HEK293T (cell line): ENCODE data around the gene RPE65.

Source experiments
- CTCF ChIA-PET: fragments of 350-600 bp; formaldehyde crosslinking; extraction: SDS; loops from one replicate; lab custom pipeline; 2021; ENCODE audit warnings: antibody characterized with exemption, inconsistent platforms; lab: Yijun Ruan, JAX
- POLR2A ChIA-PET: fragments of 350-600 bp; formaldehyde crosslinking; extraction: SDS; loops from one replicate; lab custom pipeline; 2020; ENCODE audit warnings: antibody characterized with exemption, inconsistent platforms; lab: Yijun Ruan, JAX
- DNase-seq: peaks from one replicate; pipeline ENCODE4 v3.0.0; 2012; ENCODE audit warnings: mixed read lengths; ENCODE audit errors: extremely low spot score
- ARNT ChIP-seq: fragments of 450-650 bp; IDR thresholded peaks from 2 replicates; pipeline ENCODE4 v1.6.1; 2017; ENCODE audit warnings: mild to moderate bottlenecking
- BHLHE40 ChIP-seq: fragments of 450-650 bp; IDR thresholded peaks from 2 replicates; pipeline ENCODE4 v1.6.1; 2016; ENCODE audit warnings: mild to moderate bottlenecking, moderate library complexity, borderline replicate concordance
- CTBP1 ChIP-seq: fragments of 450-650 bp; IDR thresholded peaks from 2 replicates; pipeline ENCODE4 v1.6.1; 2016; ENCODE audit warnings: borderline replicate concordance
- ELF4 ChIP-seq: fragments of 450-650 bp; IDR thresholded peaks from 2 replicates; pipeline ENCODE4 v1.6.1; 2017; ENCODE audit warnings: antibody characterized with exemption
- FOXA1 ChIP-seq: fragments of 450-650 bp; IDR thresholded peaks from 2 replicates; pipeline ENCODE4 v1.6.1; 2016; ENCODE audit warnings: mild to moderate bottlenecking
- FOXK2 ChIP-seq: fragments of 450-650 bp; IDR thresholded peaks from 2 replicates; pipeline ENCODE4 v1.6.1; 2016; ENCODE audit warnings: mild to moderate bottlenecking
- FOXM1 ChIP-seq: fragments of 450-650 bp; IDR thresholded peaks from 2 replicates; pipeline ENCODE4 v1.6.1; 2017; ENCODE audit warnings: mild to moderate bottlenecking, borderline replicate concordance
- HDGF ChIP-seq: fragments of 450-650 bp; IDR thresholded peaks from 2 replicates; pipeline ENCODE4 v1.6.1; 2017; ENCODE audit warnings: antibody characterized with exemption, borderline replicate concordance
- L3MBTL2 ChIP-seq: fragments of 450-650 bp; conservative IDR thresholded peaks from 2 replicates; pipeline ENCODE4 v1.6.1; 2016; ENCODE audit warnings: mild to moderate bottlenecking
- LEF1 ChIP-seq: fragments of 450-650 bp; IDR thresholded peaks from 2 replicates; pipeline ENCODE4 v1.6.1; 2017; ENCODE audit warnings: mild to moderate bottlenecking, borderline replicate concordance
- NFRKB ChIP-seq: fragments of 450-650 bp; IDR thresholded peaks from 2 replicates; pipeline ENCODE4 v1.6.1; 2016; ENCODE audit warnings: mild to moderate bottlenecking, moderate library complexity
- SP1 ChIP-seq: fragments of 450-650 bp; IDR thresholded peaks from 2 replicates; pipeline ENCODE4 v1.6.1; 2017
- SUZ12 ChIP-seq: fragments of 450-650 bp; IDR thresholded peaks from 2 replicates; pipeline ENCODE4 v1.6.1; 2016; ENCODE audit warnings: mild to moderate bottlenecking
- TARDBP ChIP-seq: fragments of 450-650 bp; IDR thresholded peaks from 2 replicates; pipeline ENCODE4 v1.6.1; 2016
- ZNF384 ChIP-seq: fragments of 450-650 bp; IDR thresholded peaks from 2 replicates; pipeline ENCODE4 v1.6.1; 2016
- TF ChIP-seq, protein P1 (sequence below): fragments of 450-650 bp; IDR thresholded peaks from 2 replicates; pipeline ENCODE4 v1.6.1; 2016

The RPE65 gene

DNA sequence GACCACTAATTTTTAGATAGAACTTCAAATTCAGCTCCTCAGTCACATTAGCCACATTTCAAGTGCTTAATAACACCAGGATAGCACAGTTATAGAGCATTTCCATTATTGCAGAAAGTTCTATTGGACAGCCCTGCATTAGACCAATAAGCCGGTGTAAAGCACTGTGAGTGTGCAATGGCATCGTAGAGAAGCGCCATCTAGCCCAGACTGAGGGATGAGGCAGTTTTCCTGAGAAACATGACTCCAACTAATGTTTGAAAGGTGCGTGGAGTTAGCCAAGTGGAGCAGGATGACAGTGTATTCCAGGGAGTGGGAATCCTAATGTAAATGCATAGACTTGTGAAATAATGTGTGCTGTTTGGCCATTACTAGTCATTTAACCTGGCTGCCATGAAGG, 7.7 kb downstream of the RPE65 start:
- DNase-seq = peak; percentile 20
- TF ChIP-seq NFRKB (no peak), ARNT (no peak), BHLHE40 (no peak), CTBP1 (no peak), FOXA1 (no peak), FOXM1 (no peak), LEF1 (no peak), L3MBTL2 (no peak), ELF4 (no peak), ZNF384 (no peak), FOXK2 (no peak), SP1 (no peak), SUZ12 (no peak), TARDBP (no peak), HDGF (no peak)
- TF ChIP-seq, protein P1, sequence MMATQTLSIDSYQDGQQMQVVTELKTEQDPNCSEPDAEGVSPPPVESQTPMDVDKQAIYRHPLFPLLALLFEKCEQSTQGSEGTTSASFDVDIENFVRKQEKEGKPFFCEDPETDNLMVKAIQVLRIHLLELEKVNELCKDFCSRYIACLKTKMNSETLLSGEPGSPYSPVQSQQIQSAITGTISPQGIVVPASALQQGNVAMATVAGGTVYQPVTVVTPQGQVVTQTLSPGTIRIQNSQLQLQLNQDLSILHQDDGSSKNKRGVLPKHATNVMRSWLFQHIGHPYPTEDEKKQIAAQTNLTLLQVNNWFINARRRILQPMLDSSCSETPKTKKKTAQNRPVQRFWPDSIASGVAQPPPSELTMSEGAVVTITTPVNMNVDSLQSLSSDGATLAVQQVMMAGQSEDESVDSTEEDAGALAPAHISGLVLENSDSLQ = no peak
- CTCF ChIA-PET = interaction anchor here (0.9 to 1.3 kb wide), 3 partner anchors 9 to 322 kb away, joined by 3 to 5 read pairs (median 3); no protein-coding TSS in a partner anchor
- POLR2A ChIA-PET = interaction anchor here (1.2 kb wide), 1 partner anchor 210 kb away, joined by 5 read pairs; the partner anchor contains the start of gene WLS

DNA sequence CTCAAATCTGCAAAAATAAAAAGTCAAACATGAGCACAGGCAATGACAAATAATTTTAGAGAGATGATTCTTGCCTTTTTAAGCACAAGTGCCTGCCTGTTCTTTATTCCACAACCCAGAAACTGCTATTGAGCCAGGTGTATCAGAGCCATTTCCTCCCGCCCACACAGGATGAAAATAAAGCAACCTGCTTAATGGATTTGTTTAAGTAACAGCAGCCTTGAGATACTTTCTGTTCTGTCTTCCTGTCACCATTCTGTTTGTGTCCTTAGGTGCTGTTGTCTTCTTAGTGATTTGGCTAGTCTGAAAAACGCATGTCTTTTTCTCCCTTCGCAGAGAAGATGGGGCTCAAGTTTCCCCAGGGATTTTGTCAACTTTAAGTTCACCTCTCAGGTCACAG, 11.4 kb downstream of the RPE65 start:
- no peak for DNase-seq
- ChIA-PET POLR2A (no interaction called here), CTCF (interaction anchor here (1.0 kb wide), 1 partner anchor 92 kb away, joined by 4 read pairs; no protein-coding TSS in a partner anchor)
- TF ChIP-seq TARDBP = no peak

DNA sequence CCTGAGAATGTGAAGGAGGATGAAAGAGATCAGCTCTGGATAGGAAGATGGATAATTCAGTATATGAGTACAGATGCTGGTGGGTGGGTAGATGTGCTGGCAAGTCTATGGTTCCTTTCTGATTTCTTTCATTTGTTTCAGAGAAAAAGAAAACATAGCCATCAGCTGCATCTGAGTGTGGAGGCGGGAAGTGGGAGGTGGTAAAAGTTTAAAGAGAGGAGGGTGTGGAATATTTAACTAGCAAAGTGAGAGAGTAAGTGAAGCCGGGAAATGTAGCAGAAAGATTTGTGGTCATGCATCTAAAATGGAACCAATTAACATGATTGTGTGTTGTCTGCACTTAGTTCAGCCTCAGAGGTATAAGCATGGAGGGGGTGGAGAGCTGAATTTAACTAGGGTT, 16.4 kb downstream of the RPE65 start:
- ChIA-PET POLR2A (no interaction called here), CTCF (interaction anchor here (0.5 kb wide), 1 partner anchor 9 kb away, joined by 3 read pairs; no protein-coding TSS in a partner anchor)
- DNase-seq = no peak
- TF ChIP-seq ARNT = no peak
- no peak for TF ChIP-seq CTBP1
- TF ChIP-seq LEF1 = no peak
- TF ChIP-seq L3MBTL2 = no peak
- TF ChIP-seq ZNF384 = no peak

DNA sequence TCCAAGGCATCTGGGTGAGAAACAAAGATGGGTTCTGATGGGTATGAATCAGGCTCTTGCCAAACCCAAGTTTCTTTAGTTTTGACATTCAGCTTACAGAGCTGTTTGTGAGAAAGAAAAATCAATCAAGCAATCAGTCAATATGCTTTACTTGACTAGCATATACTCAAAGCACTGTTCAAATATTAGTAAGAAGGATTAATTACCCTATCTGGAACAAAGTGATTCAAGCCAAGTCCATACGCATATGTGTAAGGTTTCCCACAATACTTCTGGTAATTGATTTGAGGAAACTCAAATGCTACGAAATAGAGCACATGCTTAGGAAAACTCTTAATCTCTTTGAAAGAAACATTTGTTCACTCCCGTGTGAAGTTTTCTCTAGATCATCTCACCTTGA, 18.7 kb downstream of the RPE65 start:
- CTCF ChIA-PET = no interaction called here

GRCh38 chr1:68429233-68429808, 20.4 kb downstream of the RPE65 start:
- TF ChIP-seq ELF4 (no peak), L3MBTL2 (no peak), SUZ12 (no peak), FOXK2 (no peak), ZNF384 (no peak), FOXM1 (no peak), SP1 (no peak), NFRKB (no peak), FOXA1 (no peak), HDGF (no peak), ARNT (no peak), TARDBP (no peak), CTBP1 (no peak), LEF1 (no peak), BHLHE40 (no peak)
- TF ChIP-seq, protein P1 = no peak
- no peak for DNase-seq
- CTCF ChIA-PET = no interaction called here
- POLR2A ChIA-PET = no interaction called here

More for the DNA sequence above, 18.7 kb downstream of the RPE65 start:
- DNase-seq = no peak
- no peak for TF ChIP-seq L3MBTL2
- TF ChIP-seq FOXA1 = no peak
- no peak for TF ChIP-seq HDGF
- no peak for TF ChIP-seq BHLHE40
- POLR2A ChIA-PET = no interaction called here

GRCh38 chr1:68426594-68426993, 23.2 kb downstream of the RPE65 start:
- no peak for TF ChIP-seq CTBP1
- TF ChIP-seq FOXK2 = no peak
- TF ChIP-seq ZNF384 = no peak
- no peak for TF ChIP-seq SP1
- TF ChIP-seq TARDBP = no peak
- TF ChIP-seq ARNT = no peak
- ChIA-PET CTCF (no interaction called here), POLR2A (no interaction called here)
- DNase-seq = no peak

GRCh38 chr1:68421350-68421749, 28.4 kb downstream of the RPE65 start:
- POLR2A ChIA-PET = no interaction called here
- TF ChIP-seq ELF4 = no peak
- no peak for TF ChIP-seq LEF1
- TF ChIP-seq FOXM1 = no peak
- TF ChIP-seq TARDBP = no peak
- no peak for TF ChIP-seq NFRKB
- no peak for TF ChIP-seq CTBP1
- no peak for TF ChIP-seq ARNT
- TF ChIP-seq, protein P1 = no peak
- no peak for DNase-seq
- CTCF ChIA-PET = interaction anchor here (0.7 kb wide), 1 partner anchor 37 kb away, joined by 3 read pairs; no protein-coding TSS in a partner anchor
